Hematopoietic multipotent progenitor cell treated with erythropoietin and hydrocortisone succinate and interleukin-3 and kit ligand, for 6 days (in vitro differentiated cells): ENCODE data around the gene LRTM1.

Source experiments
- DNase-seq: peaks from one replicate; pipeline ENCODE4 v3.0.0-alpha.2; 2015

LRTM1 gene

GRCh38 chr3:54889731-54890130 is 38.1 kb downstream of the LRTM1 start:
- no peak for DNase-seq

- no peak for DNase-seq
These were observed 39.0 kb downstream of the LRTM1 start for GRCh38 chr3:54888873-54889272.

GRCh38 chr3:54888162-54888561 is 39.7 kb downstream of the LRTM1 start:
- DNase-seq: no peak

- no peak for DNase-seq
These were observed 45.6 kb downstream of the LRTM1 start for GRCh38 chr3:54882129-54882833.

- no peak for DNase-seq
These were observed 49.7 kb downstream of the LRTM1 start for GRCh38 chr3:54878145-54878544.

- DNase-seq: no peak
These were observed 50.1 kb downstream of the LRTM1 start for GRCh38 chr3:54877730-54878129.

- no peak for DNase-seq
These were observed 51.2 kb downstream of the LRTM1 start for GRCh38 chr3:54876694-54877093.

- no peak for DNase-seq
These were observed 52.1 kb downstream of the LRTM1 start for GRCh38 chr3:54875596-54876268.

- no peak for DNase-seq
These were observed 52.9 kb downstream of the LRTM1 start for GRCh38 chr3:54874816-54875556.

- no peak for DNase-seq
These were observed 54.5 kb downstream of the LRTM1 start for GRCh38 chr3:54873059-54874010.

- DNase-seq: no peak
These were observed 56.0 kb downstream of the LRTM1 start for GRCh38 chr3:54871867-54872266.

GRCh38 chr3:54870423-54870822 is 57.4 kb downstream of the LRTM1 start:
- peak; percentile 39 for DNase-seq
